HuH-7 (cell line): Measurements from ENCODE around the gene RIPK4.

ENCODE experiments used
- DNase-seq: peaks from one replicate; pipeline ENCODE4 v3.0.0; 2011; ENCODE audit warnings: low spot score

RIPK4 gene

DNA sequence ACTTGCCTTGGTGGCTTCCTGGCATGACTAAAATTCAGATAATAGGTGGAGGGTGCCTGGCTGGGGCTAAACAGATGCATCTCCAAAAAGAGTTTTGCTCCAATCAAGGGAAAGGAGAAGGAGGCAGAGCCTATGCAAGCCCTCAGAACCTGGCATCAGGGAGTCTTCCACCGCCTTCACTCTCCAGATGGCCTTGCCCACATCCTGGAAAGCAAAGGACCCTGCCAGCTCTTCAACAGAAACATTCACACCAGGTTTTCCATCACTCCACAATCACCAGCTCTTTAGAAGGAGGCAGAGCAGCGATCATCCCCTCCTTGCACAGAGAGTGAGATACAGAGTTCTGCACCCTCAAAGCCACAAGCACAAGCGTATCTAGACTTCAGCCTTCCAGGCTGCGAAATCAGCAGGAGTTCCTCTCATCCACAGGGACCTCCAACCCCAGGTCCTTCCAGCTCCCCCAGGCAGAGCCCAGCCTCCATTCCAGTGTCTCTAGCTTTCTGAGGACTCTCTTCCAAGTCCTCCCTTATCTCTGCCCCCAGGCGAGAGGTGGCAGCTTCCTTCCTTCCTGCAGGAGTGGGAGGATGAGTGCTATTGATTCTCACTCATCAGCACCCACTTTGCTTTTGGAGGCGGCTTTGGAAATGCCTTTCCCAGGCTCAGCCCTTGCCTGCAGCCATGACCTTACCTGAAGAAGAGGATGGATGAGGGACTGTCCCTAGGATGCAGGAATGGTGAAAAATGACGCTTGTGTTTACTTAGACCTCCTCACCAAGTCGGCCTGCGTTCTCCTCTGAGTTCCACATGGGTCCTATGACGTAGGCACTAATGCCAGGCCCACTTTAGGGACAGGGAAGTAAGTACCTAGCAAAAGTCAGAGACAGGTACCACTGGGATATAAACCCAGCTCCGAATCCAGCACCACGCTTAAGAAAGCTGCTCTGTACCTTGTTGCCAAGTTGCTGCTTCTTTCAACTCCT is 75.4 kb downstream of the RIPK4 start:
- DNase-seq = no peak
